K562 (cell line): Measurements from ENCODE around the gene BRME1. TPM values are rescaled to one million over a fixed set of nuclear protein-coding genes. Genes with fewer than 3 reads are reported as not detected.
A peak's percentile ranks its signal among the peaks of the same experiment; 100 is the strongest.

Experiments
- C11orf30 ChIP-seq: fragments of 450-650 bp; IDR thresholded peaks from 2 replicates; pipeline ENCODE4 v1.6.1; 2016; ENCODE audit warnings: low read depth, mild to moderate bottlenecking
- CHCHD3 ChIP-seq: fragments of 250-450 bp; sonication (Bioruptor Pico); IDR thresholded peaks from 2 replicates; pipeline ENCODE4 v2.1.2; 2022; ENCODE audit warnings: mild to moderate bottlenecking
- ESRRA ChIP-seq: fragments of 450-650 bp; IDR thresholded peaks from 2 replicates; pipeline ENCODE4 v1.6.1; 2014; ENCODE audit warnings: low read depth, mild to moderate bottlenecking, moderate library complexity, borderline replicate concordance
- FOXM1 ChIP-seq, 2 experiments: fragments of 450-650 bp in 1 of 2; sonication (generic) in 1 of 2; formaldehyde crosslinking in 1 of 2; IDR thresholded peaks; 2 replicates each; pipeline versions ENCODE4 v1.6.1 to v1.9.0; 2017 to 2022; ENCODE audit warnings: low read depth in 2 of 2, mild to moderate bottlenecking in 2 of 2, missing genetic modification reagents in 1 of 2, moderate library complexity in 1 of 2
- HLTF ChIP-seq: fragments of 450-650 bp; IDR thresholded peaks from 2 replicates; pipeline ENCODE4 v1.6.1; 2016
- PCBP1 ChIP-seq: fragments of 200-400 bp; formaldehyde crosslinking; IDR thresholded peaks from 2 replicates; pipeline ENCODE4 v1.6.1; 2018; ENCODE audit warnings: mild to moderate bottlenecking, low read depth, low read length; ENCODE audit not compliant: poor library complexity, severe bottlenecking
- RUNX1 ChIP-seq: sonication (generic); IDR thresholded peaks from 2 replicates; pipeline ENCODE4 v1.6.1; 2016; ENCODE audit warnings: antibody characterized with exemption, low read depth
- TAF1 ChIP-seq: IDR thresholded peaks from 2 replicates; pipeline ENCODE4 v1.6.1; 2011; ENCODE audit warnings: mild to moderate bottlenecking, low read length, moderate library complexity; ENCODE audit not compliant: insufficient read depth, control insufficient read depth, severe bottlenecking; ENCODE audit errors: extremely low read depth
- TSC22D4 ChIP-seq: fragments of 450-650 bp; IDR thresholded peaks from 2 replicates; pipeline ENCODE4 v1.6.1; 2016; ENCODE audit warnings: missing genetic modification characterization, missing biosample characterization, control low read depth
- YY1 ChIP-seq, 3 experiments: IDR thresholded peaks; 2 replicates each; pipeline ENCODE4 v1.6.1; 2011; ENCODE audit warnings: low read length in 2 of 3, mild to moderate bottlenecking in 2 of 3, moderate library complexity in 2 of 3, borderline replicate concordance in 1 of 3, control low read depth in 1 of 3, low read depth in 1 of 3; ENCODE audit not compliant: insufficient read depth in 3 of 3, insufficient replicate concordance in 2 of 3, control insufficient read depth in 1 of 3, insufficient read length in 1 of 3; ENCODE audit errors: extremely low read depth in 1 of 3
- ZBED1 ChIP-seq: IDR thresholded peaks from 2 replicates; pipeline ENCODE4 v1.6.1; 2014
- polyA plus RNA-seq, 8 experiments: library from polyadenylated mRNA; depleted of rRNA in 4 of 8; stranded (reverse) in 5 of 8; unstranded in 3 of 8; fragments of >200 nt; fragmentation: Nextera tagmentation in 2 of 8; fragmentation: Illumina TruSeq in 1 of 8; extraction: Ambion mirVana in 2 of 8; extraction: Trizol in 1 of 8; gene quantifications; 2 replicates each; pipeline versions ENCODE4 v1.2.1 to v1.2.3, GENCODE V29; 2011 to 2014; ENCODE audit warnings: inconsistent platforms in 1 of 8, missing spikeins in 1 of 8
- total RNA-seq, 7 experiments: library from RNA; depleted of rRNA in 6 of 7; stranded (reverse); fragments of >200 nt in 6 of 7; fragmentation: Illumina TruSeq in 2 of 7; extraction: Trizol in 2 of 7; gene quantifications; 2 replicates each; pipeline versions ENCODE4 v1.2.1 to v1.2.3, GENCODE V29; 2011 to 2021; ENCODE audit warnings: low replicate concordance in 1 of 7
- TF ChIP-seq, protein P1 (sequence below): fragments of 250-450 bp; sonication (Bioruptor Pico); IDR thresholded peaks from 2 replicates; pipeline ENCODE4 v1.5.0; 2022; ENCODE audit warnings: mild to moderate bottlenecking
- TF ChIP-seq, protein P2 (sequence below): conservative IDR thresholded peaks from 2 replicates; pipeline ENCODE4 v1.6.1; 2011; ENCODE audit warnings: low read depth, mild to moderate bottlenecking, low read length; ENCODE audit not compliant: control insufficient read depth
- TF ChIP-seq, protein P3 (sequence below): fragments of 250-450 bp; sonication (Bioruptor Pico); IDR thresholded peaks from 2 replicates; pipeline ENCODE4 v1.6.1; 2021; ENCODE audit warnings: mild to moderate bottlenecking
- TF ChIP-seq, protein P4 (sequence below), 2 experiments: fragments of 450-650 bp in 1 of 2; sonication (generic) in 1 of 2; formaldehyde crosslinking; conservative IDR thresholded peaks; 2 replicates each; pipeline versions ENCODE4 v1.4.0 to v1.8.1; 2020 to 2022; ENCODE audit warnings: mild to moderate bottlenecking in 1 of 2, missing genetic modification reagents in 1 of 2
- TF ChIP-seq, protein P5 (sequence below): fragments of 150-350 bp; conservative IDR thresholded peaks from 2 replicates; pipeline ENCODE4 v1.6.1; 2014; ENCODE audit warnings: low read length

BRME1 gene
- total and polyA plus RNA-seq, 9 of the 15 experiments (the other 6 are each of a cell fraction or from before 2014, with no cell fraction given) = 0.75 to 6.1 (median 3.6) TPM

DNA sequence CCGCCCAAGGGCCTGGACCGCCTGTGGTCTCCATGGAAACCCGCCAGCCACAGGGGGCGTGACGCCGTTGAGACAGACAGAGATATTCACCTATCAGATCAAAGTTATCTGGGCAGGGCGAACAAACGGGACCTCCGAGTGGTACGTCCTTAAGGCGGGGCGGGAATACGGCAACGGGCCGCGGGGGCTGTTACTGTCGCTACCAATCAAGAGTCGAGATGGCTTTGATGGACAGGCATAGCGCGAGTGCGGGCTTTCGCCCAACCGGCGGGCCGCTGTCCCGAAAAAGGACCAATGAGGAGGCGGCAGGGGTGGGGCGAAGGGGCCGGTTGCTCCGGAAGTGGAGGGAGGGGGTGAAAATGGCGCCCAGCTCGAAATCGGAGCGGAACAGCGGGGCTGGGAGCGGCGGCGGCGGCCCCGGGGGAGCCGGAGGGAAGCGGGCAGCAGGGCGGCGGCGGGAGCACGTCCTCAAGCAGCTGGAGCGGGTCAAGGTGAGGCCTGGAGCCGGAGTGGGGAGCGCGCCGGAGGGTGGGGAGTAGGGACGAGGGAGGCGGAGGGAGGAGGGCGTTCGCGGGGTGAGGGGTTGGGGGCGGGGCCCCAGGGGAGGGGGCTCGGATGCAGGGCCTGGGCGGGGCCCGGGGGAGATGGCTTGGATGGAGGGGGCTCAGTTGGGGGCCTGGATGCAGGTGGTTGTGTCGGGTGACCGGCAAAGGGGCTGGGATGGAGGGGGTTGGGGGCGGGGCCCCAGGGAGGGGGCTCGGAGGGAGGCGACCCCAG, 46.4 kb upstream of the BRME1 start, which contains the start of gene DCAF15 (continued):
- TF ChIP-seq, protein P1, sequence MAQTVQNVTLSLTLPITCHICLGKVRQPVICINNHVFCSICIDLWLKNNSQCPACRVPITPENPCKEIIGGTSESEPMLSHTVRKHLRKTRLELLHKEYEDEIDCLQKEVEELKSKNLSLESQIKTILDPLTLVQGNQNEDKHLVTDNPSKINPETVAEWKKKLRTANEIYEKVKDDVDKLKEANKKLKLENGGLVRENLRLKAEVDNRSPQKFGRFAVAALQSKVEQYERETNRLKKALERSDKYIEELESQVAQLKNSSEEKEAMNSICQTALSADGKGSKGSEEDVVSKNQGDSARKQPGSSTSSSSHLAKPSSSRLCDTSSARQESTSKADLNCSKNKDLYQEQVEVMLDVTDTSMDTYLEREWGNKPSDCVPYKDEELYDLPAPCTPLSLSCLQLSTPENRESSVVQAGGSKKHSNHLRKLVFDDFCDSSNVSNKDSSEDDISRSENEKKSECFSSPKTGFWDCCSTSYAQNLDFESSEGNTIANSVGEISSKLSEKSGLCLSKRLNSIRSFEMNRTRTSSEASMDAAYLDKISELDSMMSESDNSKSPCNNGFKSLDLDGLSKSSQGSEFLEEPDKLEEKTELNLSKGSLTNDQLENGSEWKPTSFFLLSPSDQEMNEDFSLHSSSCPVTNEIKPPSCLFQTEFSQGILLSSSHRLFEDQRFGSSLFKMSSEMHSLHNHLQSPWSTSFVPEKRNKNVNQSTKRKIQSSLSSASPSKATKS (CRISPR knock-in tag) = no peak
- peak; percentile 77 to 97 (median 95) for TF ChIP-seq YY1 (IDR thresholded peaks at IDR 0.05; ENCODE audit: borderline replicate concordance in 1 of 3, control insufficient read depth in 1 of 3, extremely low read depth in 1 of 3, insufficient read depth in 3 of 3, insufficient read length in 1 of 3, insufficient replicate concordance in 2 of 3, low read depth in 1 of 3, low read length in 2 of 3)
- TF ChIP-seq RUNX1 = no peak
- peak; percentile 86 for TF ChIP-seq C11orf30
- TF ChIP-seq, protein P2, sequence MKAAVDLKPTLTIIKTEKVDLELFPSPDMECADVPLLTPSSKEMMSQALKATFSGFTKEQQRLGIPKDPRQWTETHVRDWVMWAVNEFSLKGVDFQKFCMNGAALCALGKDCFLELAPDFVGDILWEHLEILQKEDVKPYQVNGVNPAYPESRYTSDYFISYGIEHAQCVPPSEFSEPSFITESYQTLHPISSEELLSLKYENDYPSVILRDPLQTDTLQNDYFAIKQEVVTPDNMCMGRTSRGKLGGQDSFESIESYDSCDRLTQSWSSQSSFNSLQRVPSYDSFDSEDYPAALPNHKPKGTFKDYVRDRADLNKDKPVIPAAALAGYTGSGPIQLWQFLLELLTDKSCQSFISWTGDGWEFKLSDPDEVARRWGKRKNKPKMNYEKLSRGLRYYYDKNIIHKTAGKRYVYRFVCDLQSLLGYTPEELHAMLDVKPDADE = no peak; the same call in 1 of the 2 replicates
- TF ChIP-seq, protein P3, sequence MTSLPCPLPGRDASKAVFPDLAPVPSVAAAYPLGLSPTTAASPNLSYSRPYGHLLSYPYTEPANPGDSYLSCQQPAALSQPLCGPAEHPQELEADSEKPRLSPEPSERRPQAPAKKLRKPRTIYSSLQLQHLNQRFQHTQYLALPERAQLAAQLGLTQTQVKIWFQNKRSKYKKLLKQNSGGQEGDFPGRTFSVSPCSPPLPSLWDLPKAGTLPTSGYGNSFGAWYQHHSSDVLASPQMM (CRISPR knock-in tag) = no peak
- TF ChIP-seq TSC22D4 (tag) = no peak
- no peak for TF ChIP-seq ZBED1
- peak; percentile 57; the same call in 1 of the 2 replicates for TF ChIP-seq FOXM1 (IDR thresholded peaks at IDR 0.05; ENCODE audit: low read depth)
- no peak for TF ChIP-seq FOXM1 (CRISPR knock-in tag; IDR thresholded peaks at IDR 0.05; ENCODE audit: low read depth)
- TF ChIP-seq, protein P4, sequence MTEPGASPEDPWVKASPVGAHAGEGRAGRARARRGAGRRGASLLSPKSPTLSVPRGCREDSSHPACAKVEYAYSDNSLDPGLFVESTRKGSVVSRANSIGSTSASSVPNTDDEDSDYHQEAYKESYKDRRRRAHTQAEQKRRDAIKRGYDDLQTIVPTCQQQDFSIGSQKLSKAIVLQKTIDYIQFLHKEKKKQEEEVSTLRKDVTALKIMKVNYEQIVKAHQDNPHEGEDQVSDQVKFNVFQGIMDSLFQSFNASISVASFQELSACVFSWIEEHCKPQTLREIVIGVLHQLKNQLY (CRISPR knock-in tag; conservative IDR thresholded peaks at IDR 0.05) = no peak
- TF ChIP-seq TAF1 = peak; percentile 97
- no peak; the same call in 1 of the 2 replicates for TF ChIP-seq HLTF
- TF ChIP-seq CHCHD3 (CRISPR knock-in tag) = no peak
- TF ChIP-seq PCBP1 = peak; percentile 97
- TF ChIP-seq, protein P5, sequence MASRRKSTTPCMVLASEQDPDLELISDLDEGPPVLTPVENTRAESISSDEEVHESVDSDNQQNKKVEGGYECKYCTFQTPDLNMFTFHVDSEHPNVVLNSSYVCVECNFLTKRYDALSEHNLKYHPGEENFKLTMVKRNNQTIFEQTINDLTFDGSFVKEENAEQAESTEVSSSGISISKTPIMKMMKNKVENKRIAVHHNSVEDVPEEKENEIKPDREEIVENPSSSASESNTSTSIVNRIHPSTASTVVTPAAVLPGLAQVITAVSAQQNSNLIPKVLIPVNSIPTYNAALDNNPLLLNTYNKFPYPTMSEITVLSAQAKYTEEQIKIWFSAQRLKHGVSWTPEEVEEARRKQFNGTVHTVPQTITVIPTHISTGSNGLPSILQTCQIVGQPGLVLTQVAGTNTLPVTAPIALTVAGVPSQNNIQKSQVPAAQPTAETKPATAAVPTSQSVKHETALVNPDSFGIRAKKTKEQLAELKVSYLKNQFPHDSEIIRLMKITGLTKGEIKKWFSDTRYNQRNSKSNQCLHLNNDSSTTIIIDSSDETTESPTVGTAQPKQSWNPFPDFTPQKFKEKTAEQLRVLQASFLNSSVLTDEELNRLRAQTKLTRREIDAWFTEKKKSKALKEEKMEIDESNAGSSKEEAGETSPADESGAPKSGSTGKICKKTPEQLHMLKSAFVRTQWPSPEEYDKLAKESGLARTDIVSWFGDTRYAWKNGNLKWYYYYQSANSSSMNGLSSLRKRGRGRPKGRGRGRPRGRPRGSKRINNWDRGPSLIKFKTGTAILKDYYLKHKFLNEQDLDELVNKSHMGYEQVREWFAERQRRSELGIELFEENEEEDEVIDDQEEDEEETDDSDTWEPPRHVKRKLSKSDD = no peak
- peak; percentile 30; the same call in 1 of the 2 replicates for TF ChIP-seq ESRRA
